Measurements from ENCODE around the gene CHD6. TPM values are rescaled to one million over a fixed set of nuclear protein-coding genes. Genes with fewer than 3 reads are reported as not detected.

CHD6 gene
- total RNA-seq, 1 donor from 2014 or later = 45.4 TPM

- intact Hi-C loops (cut with micrococcal nuclease) = no loop called here
These were observed 244.0 kb downstream of the CHD6 start for GRCh38 chr20:41373931-41374920.

GRCh38 chr20:41373251-41373783, 244.9 kb downstream of the CHD6 start:
- intact Hi-C loops (cut with micrococcal nuclease) = no loop called here

GRCh38 chr20:41371371-41371770, 246.8 kb downstream of the CHD6 start:
- intact Hi-C loops (cut with micrococcal nuclease) = no loop called here

DNA sequence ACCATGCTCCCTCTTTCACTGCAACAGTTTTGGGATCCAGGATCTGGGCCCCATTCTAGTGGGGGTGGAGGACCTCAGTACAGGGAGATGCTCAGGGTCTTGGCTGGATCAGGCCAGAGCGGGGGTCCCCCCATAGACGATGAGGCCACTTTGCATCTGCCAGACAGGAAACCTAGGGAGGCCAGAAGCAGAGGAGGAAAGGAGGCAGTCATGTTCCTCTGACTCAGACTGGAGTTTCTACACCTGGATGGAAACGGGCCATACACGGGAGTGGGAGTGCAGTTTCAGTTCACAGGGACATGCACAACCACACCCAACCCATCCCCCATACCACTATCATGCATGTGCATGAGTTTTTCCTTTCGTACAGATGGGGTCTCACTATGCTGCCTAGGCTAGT, 248.0 kb downstream of the CHD6 start:
- intact Hi-C loops (cut with micrococcal nuclease) = no loop called here

DNA sequence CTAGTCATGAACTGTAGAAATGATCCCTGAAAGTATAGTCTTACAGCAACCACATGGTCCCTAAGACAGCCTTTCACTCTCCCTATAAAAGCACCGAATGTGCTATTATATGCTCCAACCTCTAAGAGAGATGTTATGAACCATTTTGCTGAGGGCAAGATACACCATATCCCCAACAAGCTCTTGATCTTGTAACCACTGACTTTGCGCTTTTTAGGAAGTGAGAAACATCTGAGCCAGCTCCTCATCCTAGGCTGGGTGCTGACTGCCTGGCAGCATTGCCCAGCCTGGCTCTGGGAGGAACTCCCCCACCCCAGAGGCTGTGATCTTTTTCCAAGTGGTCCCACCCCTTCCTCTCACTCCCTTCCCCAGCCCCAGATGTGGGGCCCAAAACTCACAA, 248.5 kb downstream of the CHD6 start:
- intact Hi-C loops (cut with micrococcal nuclease) = no loop called here

GRCh38 chr20:41367956-41368355, 250.2 kb downstream of the CHD6 start:
- intact Hi-C loops (cut with micrococcal nuclease) = no loop called here

- intact Hi-C loops (cut with micrococcal nuclease) = no loop called here
These were observed 250.8 kb downstream of the CHD6 start for GRCh38 chr20:41367393-41367695.

- intact Hi-C loops (cut with micrococcal nuclease) = no loop called here
These were observed 251.4 kb downstream of the CHD6 start, which contains the start of gene EMILIN3 for GRCh38 chr20:41366546-41367392. TSS of gene EMILIN3 (minus strand) at chr20:41366818. CDS start at chr20:41366634, 184 bp downstream.

GRCh38 chr20:41365777-41366545, 252.2 kb downstream of the CHD6 start:
- intact Hi-C loops (cut with micrococcal nuclease) = no loop called here

GRCh38 chr20:41364967-41365765, 253.0 kb downstream of the CHD6 start:
- intact Hi-C loops (cut with micrococcal nuclease) = no loop called here

DNA sequence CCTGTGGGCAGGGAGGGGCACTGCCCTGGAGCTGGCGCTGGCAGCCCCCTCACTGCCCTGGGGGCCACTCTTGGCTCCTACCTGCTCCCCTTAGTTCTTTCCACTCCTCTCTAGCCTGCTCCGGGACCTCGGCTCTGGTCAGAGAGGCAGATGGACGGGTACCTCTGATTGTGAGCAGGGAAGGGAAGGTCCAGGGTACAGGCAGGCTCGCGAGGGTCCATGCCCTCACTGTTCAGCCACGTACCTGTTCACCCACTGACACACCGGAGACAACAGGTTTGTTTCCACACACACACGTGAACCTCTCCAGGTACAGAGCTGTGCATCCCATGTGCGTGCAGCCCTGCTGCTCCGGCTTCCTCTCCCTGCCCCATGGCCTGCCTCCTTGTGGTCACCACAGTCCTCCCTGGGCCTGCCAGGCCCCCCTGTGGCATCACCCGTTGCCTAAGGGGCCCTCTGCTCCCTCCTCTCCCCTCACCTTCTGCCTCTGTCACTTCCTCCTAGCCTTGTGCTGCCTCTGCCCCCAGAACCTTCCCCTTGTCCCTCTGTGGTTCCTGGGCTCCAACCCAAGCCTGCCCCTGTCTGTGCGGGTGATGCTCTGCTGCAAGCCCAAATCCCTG, 253.8 kb downstream of the CHD6 start:
- intact Hi-C loops (cut with micrococcal nuclease) = no loop called here

- intact Hi-C loops (cut with micrococcal nuclease) = no loop called here
These were observed 254.6 kb downstream of the CHD6 start for GRCh38 chr20:41363601-41364000.

- intact Hi-C loops (cut with micrococcal nuclease) = no loop called here
These were observed 255.4 kb downstream of the CHD6 start for GRCh38 chr20:41362748-41363140.

- intact Hi-C loops (cut with micrococcal nuclease) = no loop called here
These were observed 256.1 kb downstream of the CHD6 start for GRCh38 chr20:41361757-41362747.

DNA sequence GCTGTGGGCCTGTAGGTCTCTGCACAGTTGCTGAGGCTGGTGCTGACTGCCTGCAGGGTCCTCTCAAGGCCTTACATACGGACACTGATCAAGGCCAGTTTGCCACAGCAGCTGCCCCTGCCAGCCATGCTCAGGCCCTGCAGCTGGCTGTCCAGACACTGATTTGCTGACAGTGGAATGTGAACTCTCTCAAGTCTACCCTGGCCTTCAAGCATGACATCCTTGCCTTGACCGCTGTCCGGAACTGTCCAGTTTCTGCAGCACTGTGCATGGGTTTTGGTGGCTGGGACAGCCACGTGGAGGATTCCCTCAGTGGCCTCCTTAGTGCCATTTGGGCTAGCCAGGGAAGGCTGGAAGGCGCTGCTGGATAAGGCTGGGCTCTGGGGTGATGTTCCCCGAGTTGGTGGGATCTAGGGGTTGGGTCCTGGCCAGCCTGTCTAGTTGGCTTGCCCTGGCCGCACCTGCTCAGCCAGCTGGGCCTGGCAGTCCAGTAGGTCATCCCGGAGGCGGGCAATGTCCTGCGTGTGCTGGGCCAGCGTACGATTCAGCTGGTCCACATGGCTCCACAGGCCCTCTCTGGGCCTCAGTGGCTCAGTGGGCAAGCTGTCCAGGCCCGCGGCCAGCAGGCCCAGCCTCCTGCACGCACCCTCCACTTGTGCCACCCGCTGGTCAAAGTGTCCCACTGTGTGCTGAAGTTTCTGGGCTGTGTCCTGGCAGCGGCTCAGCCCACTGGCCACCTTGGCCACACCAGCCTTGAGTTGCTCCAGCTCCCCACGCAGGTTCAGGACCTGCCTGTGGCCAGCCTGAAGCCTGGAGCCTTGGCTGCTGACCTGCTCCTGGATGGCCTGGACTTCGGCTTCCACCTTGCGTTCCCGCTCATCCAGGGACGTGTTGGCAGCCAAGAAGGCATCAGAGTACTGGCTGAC, 257.1 kb downstream of the CHD6 start:
- intact Hi-C loops (cut with micrococcal nuclease) = no loop called here

GRCh38 chr20:41359541-41360011, 258.6 kb downstream of the CHD6 start:
- intact Hi-C loops (cut with micrococcal nuclease) = no loop called here

DNA sequence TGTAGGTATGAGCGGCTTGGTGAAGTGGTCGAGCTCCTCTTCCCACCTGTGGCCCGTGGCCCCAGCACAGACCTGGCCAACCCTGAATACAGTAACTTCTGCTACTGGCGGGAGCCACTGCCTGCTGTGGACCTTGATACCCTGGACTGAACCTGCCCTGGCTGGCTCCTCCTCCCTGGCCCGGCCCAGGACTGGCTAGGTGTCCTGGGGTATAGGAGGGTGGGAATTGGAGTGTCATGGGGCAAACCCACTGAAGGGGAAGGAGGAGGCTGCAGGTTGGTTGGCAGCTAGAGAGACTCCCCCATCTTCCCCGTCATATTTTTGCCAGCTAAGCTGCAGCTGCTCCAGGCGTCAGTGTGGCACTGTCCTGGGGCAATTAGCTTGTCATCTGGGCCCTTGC, 259.5 kb downstream of the CHD6 start:
- intact Hi-C loops (cut with micrococcal nuclease) = no loop called here

All from T-helper 1 cell treated with Interleukin-12 subunit alpha and Interleukin-12 subunit beta and Interleukin-4 antibody, amounts not matched to agents 30 ng/mL and 1 ng/mL, for 36 hours (primary cell).